GM12878 (cell line): ENCODE data around the gene MYCBPAP. TPM values are rescaled to one million over a fixed set of nuclear protein-coding genes. Genes with fewer than 3 reads are reported as not detected.

Source experiments
- ATAC-seq: fragments of 200-7000 bp; cut with Tn5 transposase; 3 replicates; pipeline ENCODE4 v1.9.1; 2020; ENCODE audit warnings: mild to moderate bottlenecking, moderate library complexity
- BruUV-seq: library from RNA; stranded (reverse); fragments of 400-500 nt; replicated peaks from 2 replicates; lab custom pipeline; 2021; lab: Mats Ljungman, UMichigan
- CTCF ChIA-PET: fragments of 300-600 bp; sonication (Branson Sonifier 250); formaldehyde crosslinking; extraction: SDS; loops from one replicate; lab custom pipeline; 2021; ENCODE audit warnings: inconsistent platforms; lab: Yijun Ruan, JAX
- POLR2A ChIA-PET: fragments of 350-600 bp; formaldehyde crosslinking; extraction: SDS; loops from one replicate; lab custom pipeline; 2021; ENCODE audit warnings: inconsistent platforms; lab: Charles Lee
- RAD21 ChIA-PET: fragments of 300-600 bp; sonication (Branson Sonifier 250); formaldehyde crosslinking; loops from one replicate; lab custom pipeline; 2023; ENCODE audit warnings: antibody characterized with exemption; ENCODE audit not compliant: unreplicated experiment; lab: Charles Lee
- SMC1A ChIA-PET: fragments of 300-600 bp; sonication (Branson Sonifier 250); formaldehyde crosslinking; loops from one replicate; lab custom pipeline; 2023; ENCODE audit not compliant: unreplicated experiment, uncharacterized antibody; lab: Charles Lee
- DNase-seq: peaks from one replicate; pipeline ENCODE4 v3.0.0-alpha.2; 2011; ENCODE audit warnings: low read depth, low spot score
- FAIRE-seq: peaks from 3 replicates; lab custom pipeline; 2011; peaks lifted over from hg19 to GRCh38; lab: Jason Lieb, UNC
- H2AFZ ChIP-seq: 2 replicates; pipeline ENCODE4 v1.6.0; 2011; ENCODE audit warnings: low read depth, low read length, control low read depth; ENCODE audit not compliant: control insufficient read depth
- H3K27ac ChIP-seq: 2 replicates; pipeline ENCODE4 v1.5.1; 2011; ENCODE audit warnings: control low read depth; ENCODE audit not compliant: control insufficient read depth, insufficient read depth
- H3K27me3 ChIP-seq, 2 experiments: replicated peaks in 1 of 2; 2 replicates each; pipeline versions ENCODE4 v1.6.0 to v1.6.1; 2011; ENCODE audit warnings: low read length in 1 of 2; ENCODE audit not compliant: control insufficient read depth in 2 of 2, insufficient read depth in 2 of 2
- H3K36me3 ChIP-seq, 2 experiments: 2 replicates each; pipeline ENCODE4 v1.5.1; 2011; ENCODE audit warnings: low read length in 1 of 2; ENCODE audit not compliant: control insufficient read depth in 2 of 2, insufficient read depth in 2 of 2
- H3K4me1 ChIP-seq: 2 replicates; pipeline ENCODE4 v1.6.1; 2011; ENCODE audit warnings: mild to moderate bottlenecking, low read length, moderate library complexity, mixed read lengths; ENCODE audit not compliant: control insufficient read depth, insufficient read depth
- H3K4me2 ChIP-seq: 2 replicates; pipeline ENCODE4 v1.6.0; 2011; ENCODE audit warnings: control low read depth; ENCODE audit not compliant: control insufficient read depth, insufficient read depth
- H3K4me3 ChIP-seq: fragments of 200-600 bp; sonication (generic); 2 replicates; pipeline ENCODE4 v1.5.1; 2016
- H3K79me2 ChIP-seq: 2 replicates; pipeline ENCODE4 v1.6.0; 2011; ENCODE audit warnings: low read length; ENCODE audit not compliant: control insufficient read depth, insufficient read depth
- H3K9ac ChIP-seq: 2 replicates; pipeline ENCODE4 v1.8.0; 2011; ENCODE audit warnings: low read length, control low read depth, mixed read lengths; ENCODE audit not compliant: control insufficient read depth, insufficient read depth
- H3K9me3 ChIP-seq: replicated peaks from 3 replicates; pipeline ENCODE4 v1.5.1; 2011; ENCODE audit warnings: mild to moderate bottlenecking, low read length; ENCODE audit not compliant: control insufficient read depth, insufficient read depth
- H4K20me1 ChIP-seq: 2 replicates; pipeline ENCODE4 v1.6.0; 2011; ENCODE audit not compliant: control insufficient read depth, insufficient read depth
- CBX5 ChIP-seq: sonication (generic); IDR thresholded peaks from 2 replicates; pipeline ENCODE4 v1.6.1; 2016; ENCODE audit warnings: low read depth, moderate library complexity, mild to moderate bottlenecking, inconsistent platforms
- HDAC2 ChIP-seq: fragments of 200-600 bp; sonication (generic); IDR thresholded peaks from 2 replicates; pipeline ENCODE4 v1.6.1; 2017
- KLF5 ChIP-seq: fragments of 450-650 bp; IDR thresholded peaks from 2 replicates; pipeline ENCODE4 v1.6.1; 2014; ENCODE audit warnings: mild to moderate bottlenecking; ENCODE audit not compliant: partially characterized antibody
- RFX5 ChIP-seq: IDR thresholded peaks from 2 replicates; pipeline ENCODE4 v1.6.1; 2011; ENCODE audit warnings: low read depth, low read length, improper control_type of control experiment
- TCF3 ChIP-seq: IDR thresholded peaks from 2 replicates; pipeline ENCODE4 v1.6.1; 2012; ENCODE audit warnings: low read depth, mild to moderate bottlenecking, low read length, borderline replicate concordance; ENCODE audit not compliant: insufficient read depth
- WGBS: methylation state at CpG from one replicate; pipeline ENCODE4 v1.1.6; 2016; ENCODE audit warnings: low lambda C conversion rate; ENCODE audit not compliant: insufficient replicate concordance, insufficient coverage; ENCODE audit errors: missing lambda C conversion rate; 5-methylcytosine and 5-hydroxymethylcytosine counted together
- in situ Hi-C: fragments of 300-500 bp; cut with MboI; formaldehyde crosslinking; loops from 9 replicates; pipeline ENCODE4 v1.14.3; 2018; ENCODE audit warnings: mixed read lengths
- intact Hi-C: fragments of 100-400 bp; cut with micrococcal nuclease; formaldehyde crosslinking; loops from one replicate; pipeline ENCODE4 v1.14.2; 2022; ENCODE audit not compliant: unreplicated experiment
- polyA plus RNA-seq, 11 experiments: library from polyadenylated mRNA; depleted of rRNA in 4 of 11; unstranded in 6 of 11; stranded (reverse) in 5 of 11; fragments of >200 nt; fragmentation: Nextera tagmentation in 4 of 11; fragmentation: Illumina TruSeq in 1 of 11; extraction: Ambion mirVana in 4 of 11; extraction: Trizol in 1 of 11; gene quantifications; 1 replicate in 1 of 11; 2 replicates in 10 of 11; pipeline versions ENCODE4 v1.2.1 to v1.2.3, GENCODE V29; 2011 to 2016; ENCODE audit warnings: inconsistent platforms in 2 of 11, missing spikeins in 2 of 11, low read depth in 1 of 11
- total RNA-seq, 4 experiments: library from RNA; depleted of rRNA in 3 of 4; stranded (reverse); fragments of >200 nt in 3 of 4; fragmentation: Illumina TruSeq in 1 of 4; extraction: Trizol in 1 of 4; gene quantifications; 2 replicates each; pipeline versions ENCODE4 v1.2.1 to v1.2.3, GENCODE V29; 2013 to 2021

MYCBPAP gene
- total and polyA plus RNA-seq, 10 of the 15 experiments (the other 5 are each of a cell fraction or from before 2014, with no cell fraction given): 0.23 to 2.7 (median 1.5) TPM

DNA sequence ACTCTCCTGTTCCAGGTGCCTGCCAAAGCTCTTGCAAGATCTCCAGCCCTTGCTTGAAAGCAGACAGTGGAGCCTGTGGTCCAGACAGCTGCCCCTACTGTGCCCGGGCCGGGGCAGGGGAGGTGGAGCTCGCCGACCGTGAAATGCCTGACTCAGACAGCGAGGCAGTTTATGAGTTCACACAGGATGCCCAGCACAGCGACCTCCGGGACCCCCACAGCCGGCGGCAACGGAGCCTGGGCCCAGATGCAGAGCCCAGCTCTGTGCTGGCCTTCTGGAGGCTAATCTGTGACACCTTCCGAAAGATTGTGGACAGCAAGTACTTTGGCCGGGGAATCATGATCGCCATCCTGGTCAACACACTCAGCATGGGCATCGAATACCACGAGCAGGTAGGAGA is 69.9 kb downstream of the MYCBPAP start:
- Histone ChIP-seq H3K4me1 (no peaks in the 10 kb centered on the region), H3K9me3 (no peaks in the 10 kb centered on the region), H3K9ac (no peak overlapping the region), H3K4me2 (no peak overlapping the region), H3K4me3 (no peak overlapping the region), H3K36me3 (no peaks in the 10 kb centered on the region), H3K79me2 (no peaks in the 10 kb centered on the region), H3K27ac (no peak overlapping the region), H2AFZ (no peak overlapping the region), H3K27me3 (peaks cover 0 to 1% of the 10 kb centered on the region in 2 experiments; a peak in 3 of 4 replicates), H4K20me1 (no peaks in the 10 kb centered on the region)
- in situ Hi-C loops (no loop called here), intact Hi-C loops (no loop called here)
- ATAC-seq (no peak), FAIRE-seq (no peak), DNase-seq (no peak)
- ChIA-PET POLR2A (no interaction called here), RAD21 (no interaction called here), CTCF (no interaction called here), SMC1A (no interaction called here)
- WGBS: 23% methylated on average over 16 of the region's 16 CpGs
- BruUV-seq: no TSS peak
- TF ChIP-seq KLF5: no peak

DNA sequence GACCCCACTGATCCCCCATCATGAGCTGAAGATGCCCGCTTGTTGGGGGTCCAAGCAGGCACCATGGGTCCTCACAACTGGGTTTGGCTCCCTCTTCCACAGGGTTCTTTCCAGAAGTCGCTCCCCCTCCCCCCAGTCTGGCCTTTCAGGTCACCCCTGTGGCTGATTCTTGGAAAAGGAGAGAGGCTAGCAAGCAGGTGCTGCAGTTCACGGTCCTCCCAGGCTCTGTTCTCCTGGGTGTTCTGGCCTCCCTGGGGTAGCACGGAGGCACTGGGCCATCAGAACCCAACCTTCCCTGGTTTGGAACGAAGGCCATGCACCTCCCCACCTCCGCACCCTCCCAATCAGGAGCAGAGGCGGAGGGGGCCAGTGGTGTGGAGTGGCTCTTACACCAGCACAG is 71.2 kb downstream of the MYCBPAP start:
- Histone ChIP-seq H3K4me1 (no peaks in the 10 kb centered on the region), H2AFZ (no peak overlapping the region), H3K27me3 (peaks cover 0 to 3% of the 10 kb centered on the region in 2 experiments; a peak in 2 of 4 replicates), H3K79me2 (no peaks in the 10 kb centered on the region), H4K20me1 (no peaks in the 10 kb centered on the region), H3K27ac (no peak overlapping the region), H3K4me2 (no peak overlapping the region), H3K36me3 (no peaks in the 10 kb centered on the region), H3K9ac (no peak overlapping the region), H3K4me3 (no peak overlapping the region), H3K9me3 (no peaks in the 10 kb centered on the region)
- 37% methylated on average over 7 of the region's 7 CpGs for WGBS
- CTCF ChIA-PET: no interaction called here
- intact Hi-C loops: no loop called here
- BruUV-seq: no TSS peak
- POLR2A ChIA-PET: no interaction called here
- in situ Hi-C loops: no loop called here
- RAD21 ChIA-PET: no interaction called here
- DNase-seq (no peak), ATAC-seq (no peak), FAIRE-seq (no peak)
- SMC1A ChIA-PET: no interaction called here
- no peak for TF ChIP-seq TCF3
- TF ChIP-seq HDAC2: no peak
- no peak for TF ChIP-seq RFX5
- TF ChIP-seq CBX5: no peak
- TF ChIP-seq, all 136 proteins: peak for 0
